Ovary (tissue), 9 donors: ENCODE measurements around the gene KDSR. TPM values are rescaled to one million over a fixed set of nuclear protein-coding genes. Genes with fewer than 3 reads are reported as not detected.

Experiments used
- DNase-seq, 5 donors: peaks; one replicate each; pipeline ENCODE4 v3.0.0-alpha.2; 2019 to 2020
- H3K27ac ChIP-seq, 2 donors: fragments of 200-600 bp; one replicate each; pipeline versions ENCODE4 v1.5.1 to v1.8.0; 2019 to 2022
- H3K27me3 ChIP-seq: fragments of 200-600 bp; one replicate; pipeline ENCODE4 v1.8.0; 2022
- H3K36me3 ChIP-seq: fragments of 200-600 bp; sonication (generic); one replicate; pipeline ENCODE4 v1.5.1; 2019
- H3K4me1 ChIP-seq: one replicate; pipeline ENCODE4 v1.8.1; 2013; ENCODE audit warnings: mild to moderate bottlenecking, moderate library complexity; ENCODE audit not compliant: insufficient read depth
- H3K4me3 ChIP-seq: fragments of 200-600 bp; sonication (generic); one replicate; pipeline ENCODE4 v1.5.1; 2017
- H3K9me3 ChIP-seq, 2 donors: fragments of 200-600 bp in 1 of 2; sonication (generic) in 1 of 2; one replicate each; pipeline versions ENCODE4 v1.5.1 to v1.8.1; 2013 to 2019; ENCODE audit warnings: mild to moderate bottlenecking in 1 of 2, moderate library complexity in 1 of 2
- CTCF ChIP-seq, 3 donors: fragments of 450-650 bp in 2 of 3; fragments of 200-600 bp in 1 of 3; IDR thresholded peaks; one replicate each; pipeline versions ENCODE4 v1.5.1 to v1.8.0; 2016 to 2022; ENCODE audit warnings: antibody characterized with exemption in 3 of 3, mild to moderate bottlenecking in 1 of 3
- EP300 ChIP-seq: sonication (generic); formaldehyde crosslinking; IDR thresholded peaks from one replicate; pipeline ENCODE4 v1.6.1; 2017; ENCODE audit warnings: antibody characterized with exemption
- POLR2A ChIP-seq: fragments of 450-650 bp; IDR thresholded peaks from one replicate; pipeline ENCODE4 v1.6.1; 2017; ENCODE audit warnings: antibody characterized with exemption, mild to moderate bottlenecking, moderate library complexity
- WGBS, 3 donors: extraction: QIAGEN DNeasy Blood & Tissue Kit in 1 of 3; methylation state at CpG; one replicate each; pipeline versions ENCODE4 v1.1.5 to v1.1.7; 2013 to 2017; 5-methylcytosine and 5-hydroxymethylcytosine counted together
- intact Hi-C, 4 donors: fragments of 100-400 bp; cut with DNase I; formaldehyde crosslinking; loops; one replicate each; pipeline versions ENCODE4 v1.11.0 to v1.15.1; 2022 to 2023
- polyA plus RNA-seq, 2 donors: library from polyadenylated mRNA; stranded (reverse); fragments of 200-250 nt in 1 of 2; fragments of 350-450 nt in 1 of 2; fragmentation: Illumina TruSeq in 1 of 2; extraction: RNeasy Lipid Tissue Mini Kit (QIAGEN cat#74804) in 1 of 2; gene quantifications; one replicate each; pipeline ENCODE4 v1.2.3, GENCODE V29; 2013 to 2014
- total RNA-seq, 7 donors: library from RNA; depleted of rRNA in 2 of 7; stranded (reverse); fragments of >200 nt in 2 of 7; fragmentation: NEBNext Ultra II Directional in 3 of 7; extraction: Animal tissue kit (Norgen Biotek cat#: 25700) in 3 of 7; gene quantifications; one replicate each; pipeline versions ENCODE4 v1.1.0 to v1.2.4, GENCODE V29; 2016 to 2023
- donor health status: DM: no; HTN: no; CAD: no; lungs with moderate emphysema.
- donor health status: DM: no; HTN: no; CAD: no.
- donor health status: Bipolar disorder and iron deficiency.
- donor health status: DM: yes; HTN: yes; CAD: no.
- donor health status: DM: no; HTN: no; CAD: no.
- donor health status: DM: yes; HTN: yes; CAD: no.

KDSR gene
- total and polyA plus RNA-seq, 9 donors: 25.8 to 70.1 (median 57.6) TPM

- WGBS, 3 donors: 72 to 77% (median 75%) methylated on average over 1 of the region's 1 CpG
- TF ChIP-seq POLR2A (no peak), CTCF (IDR thresholded peaks at IDR 0.05) (no peak), EP300 (no peak)
- intact Hi-C loops: no loop called here
- no peaks in the 10 kb centered on the region for H3K36me3 ChIP-seq
- H3K4me3 ChIP-seq: no peak overlapping the region
- DNase-seq: no peak
- H3K27me3 ChIP-seq: no peaks in the 10 kb centered on the region
- H3K4me1 ChIP-seq: no peaks in the 10 kb centered on the region
- H3K9me3 ChIP-seq: no peaks in the 10 kb centered on the region
- H3K27ac ChIP-seq: no peak overlapping the region
Observed at GRCh38 chr18:63407734-63408133, 40.7 kb upstream of the KDSR start.

- TF ChIP-seq CTCF (IDR thresholded peaks at IDR 0.05) (no peak), POLR2A (no peak), EP300 (no peak)
- H3K4me3 ChIP-seq: no peak overlapping the region
- H3K36me3 ChIP-seq: no peaks in the 10 kb centered on the region
- no peaks in the 10 kb centered on the region for H3K27me3 ChIP-seq
- no peak overlapping the region for H3K27ac ChIP-seq
- no peaks in the 10 kb centered on the region for H3K9me3 ChIP-seq
- no peaks in the 10 kb centered on the region for H3K4me1 ChIP-seq
- WGBS, 3 donors: 94 to 96% (median 95%) methylated on average over 3 of the region's 3 CpGs
- no peak for DNase-seq
- intact Hi-C loops: no loop called here
Observed at GRCh38 chr18:63405986-63406385, 39.0 kb upstream of the KDSR start.

GRCh38 chr18:63402246-63403162 lies 35.5 kb upstream of the KDSR start:
- H3K4me3 ChIP-seq: no peak overlapping the region
- H3K36me3 ChIP-seq: no peaks in the 10 kb centered on the region
- DNase-seq: no peak
- intact Hi-C loops: no loop called here
- 87 to 88% (median 88%) methylated on average over 8 of the region's 8 CpGs for WGBS, 3 donors
- no peaks in the 10 kb centered on the region for H3K4me1 ChIP-seq
- no peaks in the 10 kb centered on the region for H3K27me3 ChIP-seq
- TF ChIP-seq CTCF (IDR thresholded peaks at IDR 0.05): no peak
- no peak for TF ChIP-seq POLR2A
- no peak for TF ChIP-seq EP300
- H3K9me3 ChIP-seq: no peaks in the 10 kb centered on the region
- H3K27ac ChIP-seq: no peak overlapping the region

GRCh38 chr18:63399300-63399699 lies 32.3 kb upstream of the KDSR start:
- H3K4me3 ChIP-seq: no peak overlapping the region
- H3K27ac ChIP-seq: no peak overlapping the region
- H3K27me3 ChIP-seq: no peaks in the 10 kb centered on the region
- TF ChIP-seq CTCF (IDR thresholded peaks at IDR 0.05): no peak
- no peak for TF ChIP-seq POLR2A
- no peak for TF ChIP-seq EP300
- DNase-seq: no peak
- intact Hi-C loops: no loop called here
- no peaks in the 10 kb centered on the region for H3K9me3 ChIP-seq
- H3K36me3 ChIP-seq: no peaks in the 10 kb centered on the region
- WGBS, 3 donors: 96% methylated on average over 3 of the region's 3 CpGs
- no peaks in the 10 kb centered on the region for H3K4me1 ChIP-seq
